GM19193 (cell line): ENCODE results near the gene SULT1A3.
"Not testable (repeated sequence)": the region's sequence is repeated elsewhere in the genome, so short reads cannot be mapped to it uniquely, and the experiment has no call there.

Experiments used
- POLR2A ChIP-seq: IDR thresholded peaks from 4 replicates; pipeline ENCODE4 v1.6.1; 2011; ENCODE audit not compliant: insufficient read depth, insufficient read length; ENCODE audit errors: extremely low read depth

SULT1A3 gene

GRCh38 chr16:30199049-30199448 lies at the start of gene SULT1A3:
TSS of gene SULT1A3 (plus strand) at chr16:30199255. CDS start at chr16:30200729, 1,474 bp downstream.
- TF ChIP-seq POLR2A: not testable (repeated sequence)

GRCh38 chr16:30151091-30151490 lies 48.0 kb upstream of the SULT1A3 start:
- TF ChIP-seq POLR2A: no peak

- TF ChIP-seq POLR2A: no peak
Measured at GRCh38 chr16:30152517-30152916, 46.5 kb upstream of the SULT1A3 start.

GRCh38 chr16:30155188-30155587 lies 43.9 kb upstream of the SULT1A3 start:
- no peak for TF ChIP-seq POLR2A

- no peak for TF ChIP-seq POLR2A
Measured at GRCh38 chr16:30157214-30157613, 41.8 kb upstream of the SULT1A3 start.

GRCh38 chr16:30163538-30163937 lies 35.5 kb upstream of the SULT1A3 start:
- no peak for TF ChIP-seq POLR2A

GRCh38 chr16:30166202-30166902 lies 32.7 kb upstream of the SULT1A3 start:
- no peak for TF ChIP-seq POLR2A

GRCh38 chr16:30173054-30173453 lies 26.0 kb upstream of the SULT1A3 start:
- TF ChIP-seq POLR2A: no peak

- TF ChIP-seq POLR2A: no peak
Measured at GRCh38 chr16:30179195-30179594, 19.9 kb upstream of the SULT1A3 start.

GRCh38 chr16:30179931-30180330 lies 19.1 kb upstream of the SULT1A3 start:
- TF ChIP-seq POLR2A: no peak

- TF ChIP-seq POLR2A: no peak
Measured at GRCh38 chr16:30180741-30181140, 18.3 kb upstream of the SULT1A3 start.

- peak; percentile 96 for TF ChIP-seq POLR2A
Measured at GRCh38 chr16:30183233-30184095, 15.6 kb upstream of the SULT1A3 start, which contains the start of gene CORO1A. TSS of gene CORO1A (plus strand) at chr16:30183602. CDS start at chr16:30185210, 1,608 bp downstream.

GRCh38 chr16:30184096-30184890 lies 14.8 kb upstream of the SULT1A3 start:
- peak; percentile 68 for TF ChIP-seq POLR2A

GRCh38 chr16:30184891-30185682 lies 14.0 kb upstream of the SULT1A3 start:
- peak; percentile 68 for TF ChIP-seq POLR2A
